HUES64 (cell line): Measurements from ENCODE around the gene GPC6.
A peak's percentile ranks its signal among the peaks of the same experiment; 100 is the strongest.
"Not testable (repeated sequence)": the region's sequence is repeated elsewhere in the genome, so short reads cannot be mapped to it uniquely, and the experiment has no call there.

Experiments used
- H3K27ac ChIP-seq: 2 replicates; pipeline ENCODE4 v1.7.0; 2013; ENCODE audit warnings: low read depth, low read length, inconsistent platforms
- H3K27me3 ChIP-seq: 2 replicates; pipeline ENCODE4 v1.6.1; 2013; ENCODE audit warnings: mild to moderate bottlenecking, low read length; ENCODE audit not compliant: insufficient read depth
- H3K36me3 ChIP-seq: 2 replicates; pipeline ENCODE4 v1.6.1; 2013; ENCODE audit warnings: mild to moderate bottlenecking, low read length; ENCODE audit not compliant: insufficient read depth
- H3K4me1 ChIP-seq: 2 replicates; pipeline ENCODE4 v1.6.1; 2013; ENCODE audit warnings: mild to moderate bottlenecking, low read length, moderate library complexity; ENCODE audit not compliant: insufficient read depth
- H3K4me3 ChIP-seq: 2 replicates; pipeline ENCODE4 v1.5.1; 2013; ENCODE audit warnings: mild to moderate bottlenecking, low read length, moderate library complexity
- H3K9ac ChIP-seq: 2 replicates; pipeline ENCODE4 v1.6.1; 2013; ENCODE audit warnings: mild to moderate bottlenecking, low read depth, low read length
- H3K9me3 ChIP-seq: 2 replicates; pipeline ENCODE4 v1.6.1; 2013; ENCODE audit warnings: low read depth, low read length; ENCODE audit not compliant: insufficient read depth
- whole genome bisulfite sequencing: fragments of 150-250, 120-280 bp; methylation state at CpG from one replicate; pipeline ENCODE4 v1.1.7; 2013; ENCODE audit warnings: missing lambda C conversion rate; 5-methylcytosine and 5-hydroxymethylcytosine counted together

GPC6 gene

GRCh38 chr13:94342436-94343242, 1116.0 kb downstream of the GPC6 start:
- Histone ChIP-seq H3K36me3 (no peaks in the 10 kb centered on the region), H3K9me3 (no peaks in the 10 kb centered on the region), H3K4me3 (no peak overlapping the region), H3K4me1 (peaks cover 15% of the 10 kb centered on the region), H3K9ac (no peak overlapping the region), H3K27ac (no peak overlapping the region), H3K27me3 (no peaks in the 10 kb centered on the region)
- WGBS, result 91% methylated on average over 17 of the region's 17 CpGs

DNA sequence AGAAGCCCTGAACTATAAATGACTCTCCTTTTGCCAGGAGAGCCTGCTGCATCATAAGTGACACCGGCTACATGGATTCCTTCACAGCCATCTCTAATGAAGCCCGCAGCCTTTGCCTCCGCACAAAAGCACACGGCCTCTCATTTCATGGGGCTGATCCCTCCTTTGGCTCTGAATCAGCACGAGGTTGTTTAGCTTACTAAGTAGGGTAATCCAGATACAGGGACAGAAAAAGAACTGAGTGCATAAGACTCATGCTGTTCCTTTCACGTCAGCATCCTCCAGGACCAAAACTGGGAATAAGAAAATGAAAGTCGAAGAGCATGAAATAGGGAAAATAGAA, 1116.6 kb downstream of the GPC6 start:
- Histone ChIP-seq H3K27ac (no peak overlapping the region), H3K27me3 (no peaks in the 10 kb centered on the region), H3K4me1 (peaks cover 15% of the 10 kb centered on the region), H3K9ac (no peak overlapping the region), H3K4me3 (no peak overlapping the region), H3K9me3 (no peaks in the 10 kb centered on the region), H3K36me3 (no peaks in the 10 kb centered on the region)
- WGBS, result 86% methylated on average over 7 of the region's 7 CpGs

- H3K9ac ChIP-seq, H3K9me3 ChIP-seq, H3K4me3 ChIP-seq, H3K36me3 ChIP-seq, H3K27me3 ChIP-seq: not testable (repeated sequence)
- Histone ChIP-seq H3K4me1 (peaks cover 15% of the 10 kb centered on the region), H3K27ac (peak overlapping the region; percentile 32; the same call in 1 of the 2 replicates)
- 87% methylated on average over 3 of the region's 3 CpGs for WGBS
Observed at GRCh38 chr13:94343687-94344086, 1117.1 kb downstream of the GPC6 start.

DNA sequence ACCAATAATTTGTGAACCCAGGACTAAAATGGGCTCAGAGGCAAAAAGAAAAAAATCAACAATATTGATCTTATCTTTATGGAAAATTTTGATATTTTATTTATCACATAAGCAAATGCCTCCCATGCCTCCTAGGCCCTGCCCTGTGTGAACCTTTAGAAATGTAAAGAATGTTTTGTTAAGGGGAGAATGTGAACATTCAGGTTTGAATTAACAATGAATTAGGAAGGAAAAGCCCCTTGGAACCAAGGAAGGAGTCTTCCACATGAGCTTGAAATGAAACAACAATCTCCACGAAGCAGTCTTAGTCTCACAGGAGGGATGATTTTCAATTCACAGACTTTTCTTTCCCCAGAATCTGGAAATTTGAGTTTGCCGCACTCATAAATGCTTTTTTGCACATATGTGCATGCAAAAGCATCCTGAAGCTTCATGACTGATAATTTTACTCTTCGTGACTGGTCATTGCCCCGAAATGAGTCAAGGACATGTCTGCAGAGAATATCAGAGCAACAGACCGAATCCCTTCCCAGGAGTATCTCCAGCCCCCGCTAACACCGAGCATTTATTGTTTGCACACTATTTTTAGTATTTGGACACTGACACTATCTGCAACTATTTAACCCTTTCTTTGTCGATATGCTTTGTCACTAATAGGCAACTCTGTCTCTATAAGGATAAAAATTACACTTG, 1117.7 kb downstream of the GPC6 start:
- peaks cover 15% of the 10 kb centered on the region for H3K4me1 ChIP-seq
- no peaks in the 10 kb centered on the region for H3K27me3 ChIP-seq
- 0 out of 2 replicates have a peak overlapping the region, but pooled peaks have one; percentile 26 for H3K9ac ChIP-seq
- WGBS, result 76% methylated on average over 8 of the region's 8 CpGs
- H3K36me3 ChIP-seq, result no peaks in the 10 kb centered on the region
- no peak overlapping the region; the same call in 1 of the 2 replicates for H3K4me3 ChIP-seq
- no peaks in the 10 kb centered on the region for H3K9me3 ChIP-seq
- H3K27ac ChIP-seq, result peak overlapping the region; percentile 64; the same call in 1 of the 2 replicates

GRCh38 chr13:94345374-94346195, 1119.0 kb downstream of the GPC6 start:
- Histone ChIP-seq H3K4me3 (no peak overlapping the region), H3K9ac (no peak overlapping the region), H3K27ac (no peak overlapping the region), H3K9me3 (no peaks in the 10 kb centered on the region), H3K4me1 (peaks cover 15% of the 10 kb centered on the region), H3K36me3 (no peaks in the 10 kb centered on the region), H3K27me3 (no peaks in the 10 kb centered on the region)
- WGBS, result 81% methylated on average over 8 of the region's 8 CpGs

- Histone ChIP-seq H3K4me1 (peaks cover 23% of the 10 kb centered on the region), H3K27me3 (no peaks in the 10 kb centered on the region), H3K9me3 (no peaks in the 10 kb centered on the region), H3K27ac (no peak overlapping the region), H3K36me3 (no peaks in the 10 kb centered on the region), H3K9ac (no peak overlapping the region), H3K4me3 (no peak overlapping the region)
- 97% methylated on average over 13 of the region's 13 CpGs for WGBS
Observed at GRCh38 chr13:94346261-94347019, 1119.8 kb downstream of the GPC6 start.

DNA sequence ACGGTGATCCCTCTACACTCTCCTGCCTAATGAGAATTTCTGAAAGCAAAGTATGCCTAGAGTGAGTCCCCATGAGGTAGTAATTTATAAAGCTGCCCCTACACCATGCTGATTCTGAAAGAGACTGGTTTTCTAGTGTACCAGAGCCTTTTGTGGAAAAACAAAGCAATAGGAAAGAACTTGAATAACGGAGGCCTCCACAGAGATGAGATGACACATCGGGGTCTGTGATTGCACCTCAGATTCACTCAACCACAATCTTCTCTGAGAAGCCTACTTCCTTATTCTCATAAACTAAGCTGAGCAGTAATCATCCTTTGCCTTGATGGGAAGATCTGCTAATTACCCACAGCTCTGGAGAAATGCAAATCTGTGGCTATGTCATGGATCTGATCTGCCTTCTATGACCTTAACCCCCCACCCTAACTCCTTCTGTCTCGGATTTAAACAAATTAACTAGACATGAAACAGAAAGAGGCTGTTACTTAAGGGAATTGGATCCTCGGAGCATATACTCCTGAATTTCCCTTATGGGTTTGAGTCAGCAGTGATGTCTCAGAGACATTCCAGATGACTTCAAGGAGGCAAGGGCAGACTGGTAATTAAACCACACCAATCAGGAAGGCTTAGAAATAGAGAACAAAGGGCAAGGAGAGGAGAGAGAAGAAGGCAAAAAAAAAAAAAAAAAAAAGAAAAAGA, 1124.8 kb downstream of the GPC6 start:
- Histone ChIP-seq H3K27me3 (no peaks in the 10 kb centered on the region), H3K27ac (no peak overlapping the region), H3K9me3 (no peaks in the 10 kb centered on the region), H3K9ac (no peak overlapping the region), H3K4me3 (no peak overlapping the region), H3K4me1 (peaks cover 15% of the 10 kb centered on the region; the same call in 1 of the 2 replicates), H3K36me3 (no peaks in the 10 kb centered on the region)
- 94% methylated on average over 5 of the region's 5 CpGs for WGBS

DNA sequence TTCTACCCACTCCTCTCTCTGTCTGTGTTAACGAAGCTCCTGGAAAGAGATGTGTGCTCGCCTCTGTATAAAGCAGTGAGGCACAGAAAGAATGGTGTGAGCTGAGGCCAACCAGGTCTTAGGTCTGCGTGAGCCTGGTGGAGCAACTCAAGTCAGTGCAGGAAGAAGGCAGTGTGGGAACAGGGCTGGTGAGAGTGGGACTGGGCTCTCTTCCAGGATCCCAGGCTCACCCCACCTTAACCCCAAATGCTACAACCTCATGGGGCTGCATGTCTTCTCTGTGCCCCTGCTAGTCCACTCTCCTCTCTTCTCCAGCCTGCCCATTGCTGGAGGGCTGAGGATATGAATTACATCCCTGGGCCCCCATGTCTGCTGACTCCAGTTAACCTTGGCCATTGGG, 1125.5 kb downstream of the GPC6 start:
- Histone ChIP-seq H3K4me1 (peaks cover 15% of the 10 kb centered on the region; the same call in 1 of the 2 replicates), H3K27ac (no peak overlapping the region), H3K9me3 (no peaks in the 10 kb centered on the region), H3K36me3 (no peaks in the 10 kb centered on the region), H3K27me3 (no peaks in the 10 kb centered on the region), H3K9ac (no peak overlapping the region), H3K4me3 (no peak overlapping the region)
- 98% methylated on average over 3 of the region's 3 CpGs for WGBS

- no peaks in the 10 kb centered on the region for H3K27me3 ChIP-seq
- no peak overlapping the region for H3K27ac ChIP-seq
- WGBS, result 96% methylated on average over 8 of the region's 8 CpGs
- H3K9ac ChIP-seq, result no peak overlapping the region
- peaks cover 15% of the 10 kb centered on the region; the same call in 1 of the 2 replicates for H3K4me1 ChIP-seq
- no peak overlapping the region for H3K4me3 ChIP-seq
- H3K9me3 ChIP-seq, result no peaks in the 10 kb centered on the region
- H3K36me3 ChIP-seq, result no peaks in the 10 kb centered on the region
Observed at GRCh38 chr13:94353167-94353710, 1126.6 kb downstream of the GPC6 start.

- H3K36me3 ChIP-seq, result no peaks in the 10 kb centered on the region
- H3K9ac ChIP-seq, result no peak overlapping the region
- no peaks in the 10 kb centered on the region for H3K4me1 ChIP-seq
- H3K27me3 ChIP-seq, result no peaks in the 10 kb centered on the region
- no peaks in the 10 kb centered on the region for H3K9me3 ChIP-seq
- H3K27ac ChIP-seq, result no peak overlapping the region
- no peak overlapping the region for H3K4me3 ChIP-seq
Observed at GRCh38 chr13:94359875-94360274, 1133.3 kb downstream of the GPC6 start.
